Vagina (tissue), 2 donors: Measurements from ENCODE around the gene KCNE3.

ENCODE experiments used
- POLR2A ChIP-seq, 2 donors: fragments of 450-650 bp; IDR thresholded peaks; one replicate each; pipeline ENCODE4 v1.6.1; 2017; ENCODE audit warnings: antibody characterized with exemption in 2 of 2, mild to moderate bottlenecking in 2 of 2, moderate library complexity in 2 of 2
- POLR2AphosphoS5 ChIP-seq, 2 donors: sonication (generic); formaldehyde crosslinking; IDR thresholded peaks; one replicate each; pipeline ENCODE4 v1.9.0; 2017; ENCODE audit warnings: antibody characterized with exemption in 2 of 2, mild to moderate bottlenecking in 2 of 2, low read depth in 1 of 2; ENCODE audit not compliant: insufficient read depth in 1 of 2
- TF ChIP-seq, protein P1 (sequence below), 3 experiments: fragments of 450-650 bp in 2 of 3; fragments of 200-600 bp in 1 of 3; sonication (generic) in 1 of 3; IDR thresholded peaks; one replicate each; pipeline ENCODE4 v1.5.1; 2017 to 2019; ENCODE audit warnings: antibody characterized with exemption in 3 of 3, mild to moderate bottlenecking in 2 of 3, moderate library complexity in 2 of 3

DNA sequence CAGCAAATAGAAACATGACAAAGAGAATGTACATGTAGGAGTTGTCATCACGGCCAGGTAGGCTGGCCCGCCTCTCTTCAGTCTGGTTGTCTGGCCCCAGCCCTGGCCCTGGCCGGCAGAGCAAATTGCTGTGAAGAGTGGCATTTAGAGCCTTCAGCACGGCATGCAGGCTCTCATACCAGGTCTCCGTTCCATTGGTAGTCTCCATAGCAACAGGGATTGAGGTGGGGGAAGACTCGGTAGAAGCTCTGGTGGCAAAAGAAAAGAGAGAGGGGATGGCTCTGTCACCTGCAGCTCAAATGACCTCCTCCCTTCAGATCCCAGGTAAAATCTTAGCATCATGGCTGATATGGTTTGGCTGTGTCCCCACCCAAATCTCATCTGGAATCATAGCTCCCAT lies 10.0 kb downstream of the KCNE3 start:
- TF ChIP-seq, protein P1, sequence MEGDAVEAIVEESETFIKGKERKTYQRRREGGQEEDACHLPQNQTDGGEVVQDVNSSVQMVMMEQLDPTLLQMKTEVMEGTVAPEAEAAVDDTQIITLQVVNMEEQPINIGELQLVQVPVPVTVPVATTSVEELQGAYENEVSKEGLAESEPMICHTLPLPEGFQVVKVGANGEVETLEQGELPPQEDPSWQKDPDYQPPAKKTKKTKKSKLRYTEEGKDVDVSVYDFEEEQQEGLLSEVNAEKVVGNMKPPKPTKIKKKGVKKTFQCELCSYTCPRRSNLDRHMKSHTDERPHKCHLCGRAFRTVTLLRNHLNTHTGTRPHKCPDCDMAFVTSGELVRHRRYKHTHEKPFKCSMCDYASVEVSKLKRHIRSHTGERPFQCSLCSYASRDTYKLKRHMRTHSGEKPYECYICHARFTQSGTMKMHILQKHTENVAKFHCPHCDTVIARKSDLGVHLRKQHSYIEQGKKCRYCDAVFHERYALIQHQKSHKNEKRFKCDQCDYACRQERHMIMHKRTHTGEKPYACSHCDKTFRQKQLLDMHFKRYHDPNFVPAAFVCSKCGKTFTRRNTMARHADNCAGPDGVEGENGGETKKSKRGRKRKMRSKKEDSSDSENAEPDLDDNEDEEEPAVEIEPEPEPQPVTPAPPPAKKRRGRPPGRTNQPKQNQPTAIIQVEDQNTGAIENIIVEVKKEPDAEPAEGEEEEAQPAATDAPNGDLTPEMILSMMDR (IDR thresholded peaks at IDR 0.05), result no peak
- TF ChIP-seq POLR2AphosphoS5 (IDR thresholded peaks at IDR 0.05; ENCODE audit: insufficient read depth in 1 of 2, low read depth in 1 of 2) (no peak), POLR2A (IDR thresholded peaks at IDR 0.05) (no peak)
